Measurements from ENCODE around the gene ETDA. TPM values are rescaled to one million over a fixed set of nuclear protein-coding genes. Genes with fewer than 3 reads are reported as not detected.
"Not testable (repeated sequence)": the region's sequence is repeated elsewhere in the genome, so short reads cannot be mapped to it uniquely, and the experiment has no call there.

ETDA gene
- total and polyA plus RNA-seq, 2 of the 8 experiments (the other 6 are each of a cell fraction or from before 2014, with no cell fraction given), result not detected

DNA sequence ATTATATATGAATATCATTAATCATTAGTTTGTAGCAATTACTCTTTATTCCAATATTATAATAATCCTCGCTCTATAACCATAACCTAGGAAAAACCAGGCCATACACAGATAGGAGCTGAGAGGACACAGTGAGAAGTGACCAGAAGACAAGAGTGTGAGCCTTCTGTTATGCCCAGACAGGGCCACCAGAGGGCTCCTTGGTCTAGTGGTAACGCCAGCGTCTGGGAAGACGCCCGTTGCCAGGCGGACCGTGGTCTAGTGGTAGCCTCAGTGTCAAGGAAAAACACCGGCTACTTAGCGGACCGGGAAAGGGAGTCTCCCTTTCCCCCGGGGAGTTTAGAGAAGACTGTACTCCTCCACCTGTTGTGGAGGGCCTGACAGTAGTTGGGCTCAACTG lies 45.4 kb upstream of the ETDA start:
- H3K27ac ChIP-seq (ENCODE audit: low read depth, low read length); H2BK15ac ChIP-seq (ENCODE audit: low read length); H2BK12ac ChIP-seq (ENCODE audit: low read depth, low read length); POLR2A ChIA-PET (ENCODE audit: partially characterized antibody); H3K4me2 ChIP-seq (ENCODE audit: insufficient read depth in 1 of 2, low read depth in 2 of 2, low read length in 2 of 2); H2BK20ac ChIP-seq (ENCODE audit: low read length); H2AFZ ChIP-seq (ENCODE audit: low read length); H4K8ac ChIP-seq (ENCODE audit: extremely low read depth, insufficient read depth, low read length); H3K18ac ChIP-seq (ENCODE audit: extremely low read depth, low read length); H3K23ac ChIP-seq (ENCODE audit: insufficient read length); H3K27me3 ChIP-seq (replicated peaks in 1 of 4; ENCODE audit: control insufficient read depth in 3 of 4, extremely low read depth in 1 of 4, insufficient read depth in 3 of 4, low read length in 3 of 4); H3K4me3 ChIP-seq (ENCODE audit: extremely low read depth in 1 of 4, insufficient read depth in 2 of 4, low read depth in 3 of 4, low read length in 4 of 4); H4K20me1 ChIP-seq (replicated peaks in 1 of 2; ENCODE audit: control insufficient read depth in 1 of 2, insufficient read depth in 2 of 2, low read length in 2 of 2); H3K79me2 ChIP-seq (ENCODE audit: control insufficient read depth in 1 of 2, insufficient read depth in 2 of 2, low read length in 2 of 2); H3K14ac ChIP-seq (ENCODE audit: insufficient read length); H3K23me2 ChIP-seq (ENCODE audit: low read depth, low read length); H3K9me3 ChIP-seq (ENCODE audit: insufficient read depth in 2 of 2, low read depth in 1 of 2, low read length in 1 of 2); H3K4me1 ChIP-seq (replicated peaks in 1 of 4; ENCODE audit: control insufficient read depth in 3 of 4, insufficient read depth in 4 of 4, low read length in 3 of 4); H3K4ac ChIP-seq (replicated peaks; ENCODE audit: insufficient read length, low read depth, low read length); H3K56ac ChIP-seq (replicated peaks; ENCODE audit: insufficient read length, low read depth, low read length); H4K5ac ChIP-seq (ENCODE audit: insufficient read length, low read depth, low read length); H2BK5ac ChIP-seq (ENCODE audit: low read depth, low read length); H3K79me1 ChIP-seq (ENCODE audit: low read depth, low read length); FAIRE-seq; H2BK120ac ChIP-seq (replicated peaks; ENCODE audit: low read depth, low read length); H4K91ac ChIP-seq (replicated peaks; ENCODE audit: insufficient read length, low read length); H3K36me3 ChIP-seq (ENCODE audit: control insufficient read depth in 2 of 4, insufficient read depth in 4 of 4, low read length in 3 of 4); H2AK5ac ChIP-seq (ENCODE audit: low read depth, low read length); H3K9ac ChIP-seq (replicated peaks in 1 of 4; ENCODE audit: extremely low read depth in 1 of 4, low read depth in 3 of 4, low read length in 3 of 4): not testable (repeated sequence)
- peak in 1 of 2 experiments; percentile 55 for DNase-seq (ENCODE audit: low read depth in 1 of 2, low spot score in 2 of 2)
- TF ChIP-seq CTCF (IDR thresholded peaks at IDR 0.05; ENCODE audit: control extremely low read depth in 1 of 3, insufficient read depth in 1 of 3, low read depth in 1 of 3, low read length in 3 of 3), result peak in 2 of 3 experiments; percentile 28 to 38; a peak in 2 of 4 replicates
- TF ChIP-seq RAD21 (IDR thresholded peaks at IDR 0.05 in 1 of 2, conservative IDR thresholded peaks at IDR 0.05 in 1 of 2; ENCODE audit: low read depth in 2 of 2, low read length in 2 of 2), result peak; percentile 50 to 56
- CTCF ChIA-PET (ENCODE audit: partially characterized antibody), result interaction anchor here (0.7 to 1.3 kb wide), 3 partner anchors 174 to 261 kb away, joined by 3 read pairs; no protein-coding TSS in a partner anchor
- WGBS, 2 experiments (ENCODE audit: extremely low coverage in 1 of 2, insufficient coverage in 1 of 2, insufficient read length in 1 of 2, insufficient replicate concordance in 2 of 2, low coverage in 1 of 2, low lambda C conversion rate in 2 of 2, missing lambda C conversion rate in 1 of 2), result 19% methylated on average over 9 of the region's 11 CpGs; no CpG with 5 or more reads in 1 of the 2 experiments

All from H1 (cell line).